DOHH2 (cell line): ENCODE data around the gene AMBRA1.

ENCODE experiments used
- H3F3A ChIP-seq: fragments of 200-600 bp; sonication (generic), shearing (Covaris generic); 2 replicates; pipeline ENCODE4 v1.6.0; 2016; ENCODE audit warnings: antibody characterized with exemption, mild to moderate bottlenecking; ENCODE audit not compliant: control insufficient read depth, insufficient read depth
- H3K27ac ChIP-seq: fragments of 200-600 bp; sonication (generic); 2 replicates; pipeline ENCODE4 v1.5.1; 2014; ENCODE audit warnings: low read depth, mild to moderate bottlenecking, low read length, moderate library complexity
- H3K27me3 ChIP-seq: fragments of 200-600 bp; sonication (generic); 2 replicates; pipeline ENCODE4 v1.6.1; 2014; ENCODE audit warnings: mild to moderate bottlenecking, low read length, mixed read lengths; ENCODE audit not compliant: control insufficient read depth
- H3K36me3 ChIP-seq: fragments of 200-600 bp; sonication (generic); 2 replicates; pipeline ENCODE4 v1.6.1; 2014; ENCODE audit warnings: mild to moderate bottlenecking, low read length, moderate library complexity, mixed read lengths; ENCODE audit not compliant: control insufficient read depth
- H3K4me1 ChIP-seq: fragments of 200-600 bp; sonication (generic); 2 replicates; pipeline ENCODE4 v1.6.1; 2014; ENCODE audit warnings: mild to moderate bottlenecking, low read length, mixed read lengths; ENCODE audit not compliant: control insufficient read depth
- H3K4me2 ChIP-seq: fragments of 200-600 bp; sonication (generic); 2 replicates; pipeline ENCODE4 v1.6.0; 2014; ENCODE audit warnings: mild to moderate bottlenecking, low read length, moderate library complexity
- H3K4me3 ChIP-seq: fragments of 200-600 bp; sonication (generic); 2 replicates; pipeline ENCODE4 v1.5.1; 2014; ENCODE audit warnings: mild to moderate bottlenecking, low read length, mixed read lengths
- H3K79me2 ChIP-seq: fragments of 200-600 bp; sonication (generic); 2 replicates; pipeline ENCODE4 v1.6.1; 2014; ENCODE audit warnings: mild to moderate bottlenecking, low read length, mixed read lengths; ENCODE audit not compliant: control insufficient read depth
- H3K9me2 ChIP-seq: fragments of 200-600 bp; sonication (generic); replicated peaks from 2 replicates; pipeline ENCODE4 v1.6.1; 2014; ENCODE audit warnings: mild to moderate bottlenecking, low read length, mixed read lengths; ENCODE audit not compliant: control insufficient read depth
- H3K9me3 ChIP-seq: fragments of 200-600 bp; sonication (generic); 2 replicates; pipeline ENCODE4 v1.6.1; 2014; ENCODE audit warnings: antibody characterized with exemption, low read length, mixed read lengths; ENCODE audit not compliant: control insufficient read depth, insufficient read depth
- H4K20me1 ChIP-seq: fragments of 200-600 bp; sonication (generic); 2 replicates; pipeline ENCODE4 v1.6.0; 2014; ENCODE audit warnings: low read depth, mild to moderate bottlenecking, antibody characterized with exemption, low read length, moderate library complexity; ENCODE audit not compliant: control insufficient read depth, insufficient read depth
- EZH2phosphoT487 ChIP-seq: fragments of 200-600 bp; sonication (generic); IDR thresholded peaks from 2 replicates; pipeline ENCODE4 v1.6.1; 2017; ENCODE audit warnings: borderline replicate concordance, mild to moderate bottlenecking, antibody characterized with exemption, low read length, moderate library complexity, mixed read lengths
- TF ChIP-seq, protein P1 (sequence below): fragments of 200-600 bp; sonication (generic); IDR thresholded peaks from one replicate; pipeline ENCODE4 v1.5.1; 2014; ENCODE audit warnings: antibody characterized with exemption, mild to moderate bottlenecking, low read depth, low read length; ENCODE audit not compliant: poor library complexity, severe bottlenecking

The AMBRA1 gene

DNA sequence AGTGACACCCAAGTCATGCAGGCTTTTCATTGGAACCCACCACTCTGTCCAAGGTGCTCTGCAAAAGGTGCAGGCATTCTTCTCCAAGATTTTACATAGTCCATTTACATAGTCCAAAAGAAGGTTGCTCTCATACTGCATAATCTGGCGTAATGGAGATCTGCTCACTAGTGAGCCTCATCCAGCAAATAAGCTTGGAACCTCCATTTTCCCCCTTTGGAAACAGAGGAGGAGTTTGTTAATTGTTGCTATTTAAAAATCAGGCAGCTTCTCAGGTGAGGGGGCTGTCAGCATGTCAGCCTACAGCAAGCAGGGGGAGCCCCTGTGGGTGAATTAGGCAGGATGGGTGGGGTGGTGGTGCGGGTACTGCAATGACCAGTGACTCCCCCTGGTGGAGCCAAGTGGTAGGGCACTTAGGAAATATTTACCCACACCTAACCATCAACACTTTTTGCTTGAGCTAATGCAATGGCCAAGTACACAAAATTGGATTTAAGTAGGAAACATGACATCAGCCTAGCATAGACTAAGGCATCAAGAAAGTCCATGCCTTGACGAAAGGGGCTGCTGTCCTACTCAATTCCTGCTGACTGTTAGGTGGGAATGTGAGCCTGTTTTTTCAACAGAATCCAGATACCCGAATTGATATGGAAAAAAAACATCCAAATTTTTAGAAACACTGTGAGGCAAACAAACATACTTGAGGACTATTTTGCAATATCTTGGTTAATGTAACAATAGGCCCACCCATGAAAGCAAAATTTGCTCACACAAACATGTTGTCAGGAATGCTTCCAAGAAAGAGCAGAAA lies 64.5 kb downstream of the AMBRA1 start:
- Histone ChIP-seq H3K79me2 (peaks cover 77% of the 10 kb centered on the region), H3K27ac (no peak overlapping the region), H3K4me2 (peak overlapping the region; percentile 1; the same call in 1 of the 2 replicates), H3K9me3 (no peaks in the 10 kb centered on the region), H4K20me1 (peaks cover 3% of the 10 kb centered on the region), H3K36me3 (no peaks in the 10 kb centered on the region), H3K4me3 (no peak overlapping the region), H3K27me3 (no peaks in the 10 kb centered on the region), H3K4me1 (peaks cover 32% of the 10 kb centered on the region), H3F3A (0 out of 2 replicates have a peak, but pooled peaks cover 2% of the 10 kb centered on the region), H3K9me2 (no peaks in the 10 kb centered on the region)
- TF ChIP-seq EZH2phosphoT487 = no peak
- TF ChIP-seq, protein P1, sequence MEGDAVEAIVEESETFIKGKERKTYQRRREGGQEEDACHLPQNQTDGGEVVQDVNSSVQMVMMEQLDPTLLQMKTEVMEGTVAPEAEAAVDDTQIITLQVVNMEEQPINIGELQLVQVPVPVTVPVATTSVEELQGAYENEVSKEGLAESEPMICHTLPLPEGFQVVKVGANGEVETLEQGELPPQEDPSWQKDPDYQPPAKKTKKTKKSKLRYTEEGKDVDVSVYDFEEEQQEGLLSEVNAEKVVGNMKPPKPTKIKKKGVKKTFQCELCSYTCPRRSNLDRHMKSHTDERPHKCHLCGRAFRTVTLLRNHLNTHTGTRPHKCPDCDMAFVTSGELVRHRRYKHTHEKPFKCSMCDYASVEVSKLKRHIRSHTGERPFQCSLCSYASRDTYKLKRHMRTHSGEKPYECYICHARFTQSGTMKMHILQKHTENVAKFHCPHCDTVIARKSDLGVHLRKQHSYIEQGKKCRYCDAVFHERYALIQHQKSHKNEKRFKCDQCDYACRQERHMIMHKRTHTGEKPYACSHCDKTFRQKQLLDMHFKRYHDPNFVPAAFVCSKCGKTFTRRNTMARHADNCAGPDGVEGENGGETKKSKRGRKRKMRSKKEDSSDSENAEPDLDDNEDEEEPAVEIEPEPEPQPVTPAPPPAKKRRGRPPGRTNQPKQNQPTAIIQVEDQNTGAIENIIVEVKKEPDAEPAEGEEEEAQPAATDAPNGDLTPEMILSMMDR = peak; percentile 98

DNA sequence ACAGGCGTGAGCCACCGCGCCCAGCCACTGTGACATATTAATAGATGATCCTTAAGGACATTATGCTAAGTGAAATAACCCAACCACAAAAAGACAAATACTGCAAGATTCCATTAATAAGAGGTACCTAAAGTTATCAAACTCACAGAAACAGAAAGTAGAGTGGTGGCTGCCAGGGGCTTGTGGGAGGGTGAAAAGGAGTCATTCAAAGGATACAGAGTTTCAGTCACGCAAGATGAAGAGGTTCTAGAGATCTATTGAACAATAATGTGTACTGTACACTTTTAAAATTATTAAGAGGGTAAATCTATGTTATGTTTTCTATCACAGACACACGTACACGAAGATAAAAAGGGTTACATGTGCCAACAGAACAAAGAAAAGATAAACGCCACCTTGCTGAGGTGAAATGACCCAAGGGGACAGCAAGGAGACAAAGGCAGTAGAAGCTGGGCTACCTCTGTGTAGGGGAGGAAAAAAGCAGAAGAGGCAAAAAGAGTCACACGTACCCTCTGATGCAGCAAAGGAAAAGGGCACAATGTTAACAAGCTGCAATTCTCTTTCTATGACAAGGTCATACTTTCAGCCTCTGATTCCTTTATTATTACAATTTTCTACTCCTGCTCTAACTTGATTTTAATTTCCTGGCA lies 65.3 kb downstream of the AMBRA1 start:
- H3K4me2 ChIP-seq = peak overlapping the region; percentile 1; the same call in 1 of the 2 replicates
- peaks cover 75% of the 10 kb centered on the region for H3K79me2 ChIP-seq
- H3K9me2 ChIP-seq = no peaks in the 10 kb centered on the region
- H3K4me3 ChIP-seq = no peak overlapping the region
- H3K4me1 ChIP-seq = peaks cover 32% of the 10 kb centered on the region
- no peaks in the 10 kb centered on the region for H3K27me3 ChIP-seq
- peaks cover 3% of the 10 kb centered on the region for H4K20me1 ChIP-seq
- H3K36me3 ChIP-seq = no peaks in the 10 kb centered on the region
- H3K27ac ChIP-seq = no peak overlapping the region
- no peaks in the 10 kb centered on the region for H3K9me3 ChIP-seq
- TF ChIP-seq, protein P1 = no peak
- no peak for TF ChIP-seq EZH2phosphoT487
- 0 out of 2 replicates have a peak, but pooled peaks cover 2% of the 10 kb centered on the region for H3F3A ChIP-seq

DNA sequence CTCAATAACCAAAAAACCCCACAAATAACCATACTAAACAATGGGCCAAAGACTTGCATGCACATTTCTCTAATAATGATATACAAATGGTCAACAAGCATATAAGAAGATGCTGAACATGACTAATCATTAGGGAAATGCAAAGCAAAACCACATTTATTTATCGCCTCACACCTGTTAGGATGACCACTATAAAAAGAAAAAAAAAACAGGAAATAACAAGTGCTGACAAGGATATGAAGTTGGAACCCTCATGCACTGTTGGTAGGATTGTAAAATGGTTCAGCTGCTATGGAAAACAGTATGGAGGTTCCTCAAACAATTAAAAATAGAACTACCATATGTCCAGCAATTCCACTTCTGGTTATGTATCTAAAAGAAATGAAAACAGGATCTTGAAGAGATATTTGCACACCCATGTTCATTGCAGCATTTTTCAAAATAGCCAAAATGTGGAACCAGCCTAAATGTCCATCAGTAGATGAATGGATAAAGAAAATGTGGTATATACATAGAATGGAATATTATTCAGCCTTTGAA lies 66.2 kb downstream of the AMBRA1 start:
- Histone ChIP-seq H3K4me3 (peak overlapping the region; percentile 18; the same call in 1 of the 2 replicates), H3K9me3 (no peaks in the 10 kb centered on the region), H3K36me3 (no peaks in the 10 kb centered on the region), H4K20me1 (peaks cover 3% of the 10 kb centered on the region), H3K27ac (no peak overlapping the region), H3K4me1 (peaks cover 37% of the 10 kb centered on the region), H3K27me3 (no peaks in the 10 kb centered on the region), H3K4me2 (peak overlapping the region; percentile 40), H3K79me2 (peaks cover 76% of the 10 kb centered on the region), H3K9me2 (no peaks in the 10 kb centered on the region), H3F3A (0 out of 2 replicates have a peak, but pooled peaks cover 2% of the 10 kb centered on the region)
- no peak for TF ChIP-seq EZH2phosphoT487
- TF ChIP-seq, protein P1 = no peak
